Activated T-cell treated with anti-CD3 and anti-CD28 coated beads for 48 hours (primary cell): Measurements from ENCODE around the gene KCNJ4.

ENCODE experiments used
- DNase-seq: peaks from one replicate; pipeline ENCODE4 v3.0.0-alpha.2; 2020; ENCODE audit warnings: low read depth

KCNJ4 gene

GRCh38 chr22:38429499-38430068 is 25.4 kb downstream of the KCNJ4 start:
- DNase-seq = no peak

- DNase-seq = no peak
Observed at GRCh38 chr22:38428714-38429113, 26.3 kb downstream of the KCNJ4 start.

GRCh38 chr22:38427940-38428339 is 27.1 kb downstream of the KCNJ4 start:
- no peak for DNase-seq

- DNase-seq = no peak
Observed at GRCh38 chr22:38427465-38427864, 27.5 kb downstream of the KCNJ4 start.

- DNase-seq = no peak
Observed at GRCh38 chr22:38426628-38427027, 28.4 kb downstream of the KCNJ4 start.

GRCh38 chr22:38424525-38425080 is 30.4 kb downstream of the KCNJ4 start:
- DNase-seq = no peak

- no peak for DNase-seq
Observed at GRCh38 chr22:38423512-38424503, 31.2 kb downstream of the KCNJ4 start.

GRCh38 chr22:38422611-38423511 is 32.1 kb downstream of the KCNJ4 start:
- DNase-seq = no peak

- no peak for DNase-seq
Observed at GRCh38 chr22:38420734-38421133, 34.3 kb downstream of the KCNJ4 start.

GRCh38 chr22:38419858-38420160 is 35.2 kb downstream of the KCNJ4 start:
- DNase-seq = no peak

GRCh38 chr22:38419121-38419857 is 35.7 kb downstream of the KCNJ4 start:
- no peak for DNase-seq

- no peak for DNase-seq
Observed at GRCh38 chr22:38418589-38418988, 36.4 kb downstream of the KCNJ4 start.

GRCh38 chr22:38417252-38418060 is 37.5 kb downstream of the KCNJ4 start:
- no peak for DNase-seq

- DNase-seq = no peak
Observed at GRCh38 chr22:38416621-38417251, 38.3 kb downstream of the KCNJ4 start.

- DNase-seq = no peak
Observed at GRCh38 chr22:38415561-38416321, 39.3 kb downstream of the KCNJ4 start.

GRCh38 chr22:38415046-38415445 is 40.0 kb downstream of the KCNJ4 start:
- no peak for DNase-seq

GRCh38 chr22:38414009-38414395 is 41.0 kb downstream of the KCNJ4 start:
- DNase-seq = no peak

- no peak for DNase-seq
Observed at GRCh38 chr22:38413085-38414008, 41.7 kb downstream of the KCNJ4 start.
